GM23338 (cell line): ENCODE data around the gene MCC.

Source experiments
- CTCF ChIP-seq, 2 experiments: fragments of 200-600 bp in 1 of 2; sonication (generic) in 1 of 2; conservative IDR thresholded peaks; 2 replicates each; pipeline versions ENCODE4 v1.5.1 to v1.6.1; 2016 to 2017; ENCODE audit warnings: antibody characterized with exemption in 2 of 2, low read depth in 2 of 2, mild to moderate bottlenecking in 2 of 2, moderate library complexity in 1 of 2
- EZH2 ChIP-seq: fragments of 200-600 bp; sonication (generic); IDR thresholded peaks from one replicate; pipeline ENCODE4 v1.8.0; 2017; ENCODE audit warnings: antibody characterized with exemption, mild to moderate bottlenecking, low read depth; ENCODE audit not compliant: unreplicated experiment
- POLR2AphosphoS5 ChIP-seq: IDR thresholded peaks from 2 replicates; pipeline ENCODE4 v1.6.1; 2016; ENCODE audit warnings: antibody characterized with exemption, low read depth

DNA sequence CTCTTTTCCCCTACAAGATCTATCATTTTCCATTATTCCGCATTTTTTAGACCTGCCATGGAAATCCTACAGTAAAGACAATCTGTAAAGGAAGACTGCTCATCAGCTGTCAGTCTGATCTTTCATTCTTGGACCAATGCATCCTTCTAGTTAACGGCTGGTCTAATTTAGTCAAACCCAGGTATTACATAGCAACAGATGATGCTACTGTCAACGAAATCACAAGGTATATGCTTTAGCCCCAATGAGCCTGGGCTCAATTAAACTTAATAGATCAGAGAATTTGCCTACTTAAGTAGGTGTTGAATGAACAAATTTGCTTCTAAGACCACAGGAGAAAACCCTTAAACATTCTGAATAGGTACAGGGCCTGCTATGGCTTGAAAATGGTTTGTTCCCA lies 260.5 kb downstream of the MCC start:
- TF ChIP-seq CTCF (conservative IDR thresholded peaks at IDR 0.05; ENCODE audit: low read depth in 2 of 2) (no peak), EZH2 (no peak), POLR2AphosphoS5 (no peak)
